Stimulated activated CD4-positive, alpha-beta T cell treated with anti-CD3 and anti-CD28 coated beads, Interleukin-1b, Interleukin-23, amount 100 ng/mL, for 24 hours (primary cell): ENCODE measurements around the gene SSUH2.

Experiments used
- DNase-seq, 4 experiments: peaks; one replicate each; pipeline ENCODE4 v3.0.0-alpha.2; 2020; ENCODE audit warnings: low read depth in 4 of 4, low spot score in 1 of 4

The SSUH2 gene

DNA sequence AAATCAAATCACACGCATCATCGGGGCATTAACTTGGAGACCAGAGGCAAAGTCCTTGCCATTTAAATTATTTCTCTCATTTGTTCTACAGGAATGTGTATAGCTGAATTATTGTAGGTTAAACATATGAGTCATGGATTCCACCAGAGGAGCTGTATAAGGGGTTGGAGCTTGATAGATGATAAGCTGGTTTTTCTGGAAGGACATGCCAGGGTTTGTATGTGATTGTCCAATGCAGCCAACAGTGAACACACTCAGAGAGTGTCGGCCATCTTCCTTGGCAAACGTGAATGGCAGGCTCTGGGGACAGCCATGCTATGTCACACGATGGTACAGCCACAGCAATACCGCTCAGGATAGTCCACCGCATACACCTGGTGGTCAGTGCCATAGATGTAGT is 25.1 kb downstream of the SSUH2 start:
- no peak for DNase-seq

DNA sequence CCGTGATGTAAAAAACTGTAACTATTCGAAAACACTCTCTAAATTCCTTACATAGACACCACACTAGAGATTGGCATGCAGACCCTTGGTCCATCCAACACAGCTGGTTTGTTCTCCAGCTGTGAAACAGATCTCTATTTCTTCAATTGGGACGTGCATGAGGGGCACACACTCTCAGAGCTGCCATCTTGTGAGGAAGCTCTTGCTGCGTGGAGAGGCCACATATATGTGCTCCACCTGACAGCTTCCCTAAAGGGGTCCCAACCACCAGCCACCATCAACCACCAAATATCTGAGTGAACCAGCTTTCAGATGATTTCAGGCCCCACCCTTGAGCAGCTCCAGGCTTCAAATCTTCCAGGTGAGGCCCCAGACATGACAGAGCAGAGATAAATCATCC is 25.6 kb downstream of the SSUH2 start:
- DNase-seq: no peak

DNA sequence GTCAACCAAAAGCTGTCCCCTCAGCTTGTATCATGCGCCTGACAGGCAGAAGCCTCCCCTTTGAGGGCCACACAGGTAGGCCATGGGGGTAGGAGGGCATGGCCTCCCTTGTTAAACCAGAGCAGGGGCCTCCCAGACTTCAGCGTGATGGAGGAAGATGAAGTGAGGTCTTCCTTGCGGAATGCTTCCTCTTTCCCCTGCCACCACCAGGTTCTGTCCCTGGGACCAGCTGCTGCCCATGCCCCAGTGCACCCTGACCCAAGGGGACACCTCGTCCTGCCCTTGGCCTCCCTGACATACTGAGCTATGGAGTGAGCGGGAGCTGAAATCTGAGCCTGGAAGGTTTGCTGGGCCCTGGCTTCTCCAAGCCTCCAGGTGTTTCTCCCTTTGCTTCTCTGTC is 26.7 kb downstream of the SSUH2 start:
- no peak for DNase-seq

- no peak for DNase-seq
Measured at GRCh38 chr3:8610951-8611350, 33.6 kb downstream of the SSUH2 start.

DNA sequence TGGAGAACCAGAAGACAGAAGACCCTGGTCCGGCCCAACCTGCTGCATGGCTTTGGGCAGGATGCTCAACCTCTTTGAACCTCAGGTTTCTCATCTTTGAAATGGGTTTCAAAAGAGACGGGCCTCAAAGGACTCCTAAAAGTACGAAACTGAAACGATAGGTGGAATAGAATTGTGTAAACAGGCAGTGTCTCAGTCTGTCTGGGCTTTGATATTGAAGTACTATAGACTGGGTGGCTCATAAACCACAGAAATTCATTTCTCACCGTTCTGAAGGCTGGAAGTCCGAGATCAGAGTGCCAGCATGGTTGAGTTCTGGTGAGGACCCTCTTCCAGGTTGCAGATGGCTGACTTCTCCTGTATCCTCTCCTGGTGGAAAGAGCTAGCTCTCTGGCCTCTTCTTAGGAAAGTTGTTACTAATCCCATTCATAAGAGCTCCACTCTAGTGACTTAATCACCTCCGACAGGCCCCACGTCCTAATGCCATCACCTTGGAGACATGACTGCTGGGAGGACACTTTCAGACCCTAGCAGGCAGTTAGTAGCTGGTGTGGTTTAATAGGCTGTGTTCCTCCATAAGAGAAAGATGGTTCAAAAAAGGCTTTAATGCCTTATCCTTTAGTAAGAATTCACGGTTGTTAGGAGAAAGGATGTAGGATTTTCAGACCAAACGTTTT is 35.7 kb downstream of the SSUH2 start:
- DNase-seq: no peak

GRCh38 chr3:8608041-8608790 is 36.4 kb downstream of the SSUH2 start:
- no peak for DNase-seq

DNA sequence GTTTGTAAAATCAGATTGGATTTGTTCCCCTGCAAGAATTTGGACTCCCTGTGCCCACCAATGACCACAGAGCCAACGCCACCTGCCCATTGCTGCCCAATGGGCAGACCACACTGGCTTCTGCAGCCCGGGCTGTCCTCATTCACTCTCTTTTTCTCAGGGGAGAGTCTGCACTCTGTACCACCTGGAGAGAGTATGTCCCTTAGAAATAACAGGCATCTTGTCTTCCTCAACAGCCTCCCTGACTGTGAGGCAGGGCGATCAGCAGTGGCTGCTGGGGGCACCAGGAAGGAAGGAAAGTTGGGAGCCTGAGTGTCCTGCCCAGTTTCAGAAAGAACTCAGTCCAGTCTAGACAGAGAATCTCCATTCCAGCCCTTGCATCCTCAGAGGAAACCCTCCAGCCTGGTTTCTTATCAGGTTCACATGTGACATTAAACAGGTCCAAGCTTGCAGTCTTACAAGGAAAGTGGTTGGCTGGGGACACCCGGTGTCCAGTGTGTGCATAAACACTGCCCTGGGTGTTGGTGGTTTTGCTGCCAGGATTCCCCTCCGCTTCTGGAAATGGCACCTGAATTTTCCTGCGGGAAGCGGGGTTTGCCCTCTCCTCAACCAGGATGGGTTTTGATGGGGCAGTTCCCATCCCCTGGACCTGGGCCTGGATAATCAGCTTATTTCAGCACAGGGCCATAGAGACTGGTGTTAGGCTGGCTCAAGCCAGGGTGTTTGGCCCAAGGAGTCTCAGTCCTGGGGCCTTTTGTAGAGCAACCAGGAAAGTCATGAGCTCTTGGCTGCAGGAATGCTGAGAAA is 37.2 kb downstream of the SSUH2 start:
- DNase-seq: no peak

DNA sequence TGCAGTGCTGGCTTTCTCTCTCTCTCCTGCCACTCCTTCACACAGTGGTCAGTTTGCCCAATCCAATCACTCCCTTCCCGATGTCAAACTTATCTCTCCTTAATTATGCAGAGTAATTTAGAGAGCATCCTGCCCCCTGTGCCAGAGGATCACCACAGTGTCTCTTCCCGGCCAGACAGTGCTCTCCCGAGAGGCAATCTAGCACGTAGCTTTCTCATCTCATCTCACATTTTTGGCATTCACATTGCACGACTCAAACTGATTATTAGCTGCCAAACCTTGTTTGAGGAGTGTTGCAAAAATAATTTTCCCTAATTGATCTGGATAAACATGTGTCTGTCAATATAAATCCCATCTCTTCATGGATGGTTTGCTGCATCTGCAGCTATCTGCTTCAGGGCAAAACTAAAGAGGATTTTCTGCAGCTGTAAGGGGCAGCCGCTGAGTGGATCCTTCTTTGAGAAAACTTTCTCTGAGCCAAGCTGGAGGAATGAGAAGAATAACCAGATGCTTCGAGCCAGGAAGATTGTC is 37.8 kb downstream of the SSUH2 start:
- no peak for DNase-seq

- no peak for DNase-seq
Measured at GRCh38 chr3:8604988-8605387, 39.6 kb downstream of the SSUH2 start.

DNA sequence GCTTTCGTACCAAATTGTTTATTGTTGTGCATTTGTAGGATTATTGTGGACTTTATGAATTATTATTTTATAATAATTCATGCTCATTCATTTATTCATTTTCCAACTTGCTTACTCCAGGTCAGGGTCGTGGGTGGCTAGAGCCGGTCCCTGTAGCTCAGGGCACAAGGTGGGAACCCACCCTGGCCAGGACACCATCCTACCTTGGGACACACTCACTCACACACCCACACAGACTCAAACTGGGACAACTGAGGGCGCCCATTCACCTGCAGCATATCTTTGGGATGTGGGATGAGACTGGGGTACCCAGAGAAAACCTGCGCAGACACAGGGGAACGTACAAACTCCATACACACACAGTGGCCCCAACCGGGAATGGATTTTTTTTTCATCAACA is 40.6 kb downstream of the SSUH2 start:
- no peak for DNase-seq

GRCh38 chr3:8603115-8603710 is 41.4 kb downstream of the SSUH2 start:
- DNase-seq: no peak

DNA sequence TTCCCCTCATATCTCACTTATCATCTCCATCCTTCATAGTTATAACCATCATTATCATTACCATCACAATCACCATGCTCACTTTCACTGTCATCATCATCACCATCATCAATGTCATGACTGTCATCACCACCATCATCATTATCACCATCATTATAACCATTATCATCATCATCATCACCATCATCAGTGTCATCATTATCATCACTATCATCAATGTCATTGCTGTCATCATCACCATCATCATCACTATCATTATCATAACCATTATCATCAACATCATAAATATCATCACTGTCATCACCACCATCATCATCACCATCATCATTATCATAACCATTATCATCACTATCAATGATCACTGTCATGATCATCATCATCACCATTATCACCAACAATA is 44.1 kb downstream of the SSUH2 start:
- DNase-seq: no peak

- DNase-seq: no peak
Measured at GRCh38 chr3:8599146-8599545, 45.5 kb downstream of the SSUH2 start.

DNA sequence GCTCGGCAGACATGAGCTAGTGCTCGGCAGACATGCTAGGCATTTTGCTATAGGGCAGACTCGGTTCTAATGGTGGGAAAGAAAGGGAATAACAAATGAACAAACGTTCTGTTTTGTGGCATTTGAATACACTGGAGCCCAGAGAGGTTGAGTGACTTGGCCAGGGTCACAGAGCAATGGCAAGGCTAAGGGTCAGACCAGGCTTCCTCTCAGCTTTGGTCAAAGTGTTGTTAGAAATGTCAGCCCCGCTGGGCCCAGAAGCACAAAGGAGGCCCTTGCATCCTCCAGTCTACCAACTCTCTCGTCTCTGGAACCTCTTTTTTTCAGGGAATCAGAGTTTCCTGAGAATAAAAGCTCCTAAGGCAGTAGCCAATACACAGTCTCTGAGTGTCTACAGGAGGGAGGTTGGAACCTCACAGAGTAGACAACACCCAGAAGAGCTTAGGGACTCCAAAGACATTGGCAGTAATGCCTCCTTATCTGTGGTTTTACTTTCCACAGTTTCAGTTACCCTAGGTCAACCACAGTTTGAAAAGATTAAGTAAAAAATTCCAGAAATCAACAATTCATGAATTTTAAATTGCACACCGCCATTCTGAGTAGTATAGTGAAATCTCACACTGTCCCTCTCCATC is 47.3 kb downstream of the SSUH2 start:
- no peak for DNase-seq

DNA sequence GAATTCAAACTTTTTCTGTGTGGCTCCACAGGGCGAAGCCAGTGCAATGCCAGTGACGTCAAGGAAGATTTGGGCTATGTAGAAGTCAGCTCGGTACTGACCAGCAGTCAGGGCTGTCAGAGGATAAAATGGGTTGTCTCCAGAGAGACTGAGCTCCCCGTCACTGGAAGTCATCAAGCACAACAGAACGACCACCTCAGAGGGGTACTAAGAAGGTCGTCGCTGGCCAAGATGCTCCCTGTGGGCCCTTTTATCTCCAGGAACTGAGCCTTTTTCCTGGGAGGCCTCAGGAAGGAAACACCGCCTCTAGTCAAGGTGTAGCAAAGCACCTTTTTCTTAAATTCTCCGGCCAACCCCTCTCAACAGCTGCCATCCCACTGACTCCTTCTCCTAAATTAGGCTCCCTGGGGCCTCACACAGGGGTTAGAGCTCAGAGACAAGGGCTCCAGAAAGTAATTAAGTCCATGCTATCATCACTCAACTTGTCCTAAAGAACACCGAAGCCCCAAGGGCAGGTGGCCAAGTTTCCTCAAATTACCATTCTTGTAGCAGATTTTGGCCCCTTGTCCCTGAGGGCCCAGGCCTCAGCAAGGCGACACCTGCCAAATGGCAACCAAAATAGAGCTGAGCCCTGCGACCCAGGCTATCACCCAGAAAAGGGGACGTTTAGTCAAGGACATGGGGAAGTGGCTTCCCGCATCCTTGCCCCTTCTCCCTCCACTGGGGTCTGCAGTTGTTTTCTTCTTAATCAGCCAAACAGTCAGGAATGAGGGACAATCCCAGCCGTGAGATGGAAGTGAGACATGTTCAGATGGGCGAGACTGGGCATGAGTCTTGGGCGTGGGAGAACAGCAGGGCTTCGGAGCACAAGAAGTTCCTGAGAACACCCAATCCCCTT is 48.0 kb downstream of the SSUH2 start:
- no peak for DNase-seq

GRCh38 chr3:8595695-8596115 is 48.9 kb downstream of the SSUH2 start:
- DNase-seq: no peak

DNA sequence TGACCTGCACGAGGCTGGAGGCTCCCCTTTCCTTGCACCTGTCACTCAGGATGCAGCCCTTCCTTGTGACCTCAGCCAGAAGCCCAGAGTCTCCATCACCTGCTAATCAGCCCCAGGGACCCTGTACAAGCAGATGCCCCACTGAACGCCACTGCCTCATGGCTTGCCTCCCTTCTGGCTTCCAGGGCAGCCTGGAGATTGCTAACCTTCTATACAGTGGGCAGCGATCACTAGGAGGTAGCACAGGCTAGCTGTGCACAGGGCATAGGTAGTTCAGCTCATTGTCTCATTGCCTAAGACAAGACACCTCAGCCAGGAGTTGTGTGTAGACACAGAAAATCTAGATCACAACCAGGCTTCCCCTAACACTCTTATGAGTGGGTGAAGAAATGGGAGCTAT is 49.3 kb downstream of the SSUH2 start:
- no peak for DNase-seq

DNA sequence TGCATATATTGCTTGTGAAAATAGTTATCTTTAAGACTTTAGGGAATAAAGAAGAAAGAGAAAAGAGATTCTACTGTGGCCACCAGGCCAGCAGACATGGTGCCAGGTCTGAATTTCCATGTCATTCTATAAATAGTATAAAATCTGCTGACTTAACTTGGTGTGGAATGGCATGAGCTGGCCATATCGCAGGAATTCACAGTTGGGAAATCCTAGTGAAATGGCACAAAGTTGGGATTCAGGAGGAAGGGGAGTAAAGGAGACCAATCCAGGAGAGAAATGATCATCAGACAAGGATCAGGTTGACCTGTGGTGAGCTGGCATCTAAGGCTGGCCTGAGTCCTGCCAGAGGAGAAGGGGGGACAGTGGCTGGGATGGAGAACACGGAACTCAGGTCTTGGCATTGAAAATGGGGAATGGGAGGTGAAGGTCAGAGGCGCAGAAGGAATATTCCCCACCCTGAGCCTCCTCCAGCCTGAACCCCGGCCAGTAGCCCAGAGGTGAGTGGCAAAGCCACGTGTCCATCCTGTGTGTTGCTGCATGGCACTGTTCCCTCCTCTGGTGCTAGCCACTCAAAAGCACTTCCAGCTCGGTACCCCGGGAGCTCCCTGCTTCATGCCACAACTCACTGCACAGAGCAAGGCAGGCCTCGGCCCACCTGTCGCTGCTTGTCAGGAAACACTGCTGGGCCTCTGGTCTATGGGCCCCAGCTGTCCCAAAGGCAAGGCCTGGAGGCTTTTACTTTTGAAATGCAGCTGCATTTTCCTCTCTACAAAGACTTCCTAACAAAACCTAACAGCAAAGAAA is 51.4 kb downstream of the SSUH2 start:
- DNase-seq: no peak
